IPS-11a (cell line): Measurements from ENCODE around the gene DIPK1B.

Experiments used
- H3K4me3 ChIP-seq: one replicate; pipeline ENCODE4 v1.5.1; 2013; ENCODE audit warnings: low read depth, low read length, control low read depth

Gene DIPK1B

GRCh38 chr9:136686534-136686793, 25.9 kb upstream of the DIPK1B start:
- peak overlapping the region; percentile 57 for H3K4me3 ChIP-seq

- H3K4me3 ChIP-seq = peak within 1 kb of the TSS; percentile 57
These were observed 25.3 kb upstream of the DIPK1B start, which contains the start of gene AGPAT2 for GRCh38 chr9:136686794-136687711. Gene AGPAT2, minus strand, starts transcription at chr9:136687457. Its CDS starts 100 bp downstream, at chr9:136687357.

- peak overlapping the region; percentile 20 for H3K4me3 ChIP-seq
These were observed 24.6 kb upstream of the DIPK1B start for GRCh38 chr9:136687721-136688223.

GRCh38 chr9:136688274-136689107, 23.9 kb upstream of the DIPK1B start:
- no peak overlapping the region for H3K4me3 ChIP-seq

- H3K4me3 ChIP-seq = no peak overlapping the region
These were observed 23.3 kb upstream of the DIPK1B start for GRCh38 chr9:136689108-136689460.

- H3K4me3 ChIP-seq = no peak overlapping the region
These were observed 22.1 kb upstream of the DIPK1B start for GRCh38 chr9:136690104-136690805.

GRCh38 chr9:136690806-136691261, 21.5 kb upstream of the DIPK1B start:
- no peak overlapping the region for H3K4me3 ChIP-seq

- H3K4me3 ChIP-seq = no peak overlapping the region
These were observed 20.8 kb upstream of the DIPK1B start for GRCh38 chr9:136691316-136692184.

GRCh38 chr9:136692185-136693134, 19.9 kb upstream of the DIPK1B start:
- no peak overlapping the region for H3K4me3 ChIP-seq

- no peak overlapping the region for H3K4me3 ChIP-seq
These were observed 19.3 kb upstream of the DIPK1B start for GRCh38 chr9:136693135-136693489.

GRCh38 chr9:136693490-136694162, 18.7 kb upstream of the DIPK1B start:
- no peak overlapping the region for H3K4me3 ChIP-seq

- H3K4me3 ChIP-seq = no peak overlapping the region
These were observed 18.1 kb upstream of the DIPK1B start for GRCh38 chr9:136694163-136694871.

- no peak overlapping the region for H3K4me3 ChIP-seq
These were observed 17.5 kb upstream of the DIPK1B start for GRCh38 chr9:136694872-136695247.

- no peak overlapping the region for H3K4me3 ChIP-seq
These were observed 16.9 kb upstream of the DIPK1B start for GRCh38 chr9:136695435-136695895.

- H3K4me3 ChIP-seq = no peak overlapping the region
These were observed 16.4 kb upstream of the DIPK1B start for GRCh38 chr9:136695955-136696354.

- no peak overlapping the region for H3K4me3 ChIP-seq
These were observed 15.9 kb upstream of the DIPK1B start for GRCh38 chr9:136696502-136696901.

- no peak overlapping the region for H3K4me3 ChIP-seq
These were observed 15.1 kb upstream of the DIPK1B start for GRCh38 chr9:136697146-136697820.
